ENCODE results near the gene CTDP1. TPM values are rescaled to one million over a fixed set of nuclear protein-coding genes. Genes with fewer than 3 reads are reported as not detected.

Gene CTDP1
- total RNA-seq, 1 experiment from 2014 or later: 33.7 TPM

DNA sequence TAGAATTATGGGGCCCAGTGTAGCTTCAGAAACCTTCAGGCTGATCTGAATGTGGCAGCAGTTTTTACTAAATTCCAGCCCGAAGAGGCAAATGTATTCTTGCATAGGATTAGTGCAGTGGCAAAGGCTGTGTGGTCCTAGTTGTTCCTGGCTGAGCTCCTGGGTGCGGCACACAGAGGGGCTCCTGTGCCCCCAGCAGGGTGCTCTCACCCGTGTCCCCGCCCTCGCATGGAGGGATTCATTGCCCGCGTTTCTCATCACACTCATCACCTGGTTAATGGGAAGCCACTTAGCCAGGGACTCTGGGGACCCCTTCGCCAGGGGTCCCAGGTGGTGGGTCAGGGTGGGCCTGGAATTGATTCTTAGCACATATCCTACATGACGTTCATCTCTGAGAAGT, 122.0 kb downstream of the CTDP1 start:
- no peak for DNase-seq
- H3K4ac ChIP-seq (ENCODE audit: low read depth, low read length): no peak overlapping the region
- TF ChIP-seq CTCF (conservative IDR thresholded peaks at IDR 0.05): no peak
- no peak overlapping the region for H3K18ac ChIP-seq (ENCODE audit: insufficient read length, low read depth, low read length)
- Mint-ChIP-seq H3K9me3 (peaks cover 3% of the 10 kb centered on the region in 2 experiments; a peak in 2 of 5 replicates), H3K27ac (no peak overlapping the region), H3K4me1 (peaks cover 13 to 15% of the 10 kb centered on the region in 2 experiments), H3K36me3 (ENCODE audit: insufficient read depth in 1 of 3, low read depth in 3 of 3) (no peaks in the 10 kb centered on the region), H3K27me3 (ENCODE audit: low read depth) (peaks cover 45% of the 10 kb centered on the region), H3K4me3 (no peak overlapping the region)
- H2BK5ac ChIP-seq (ENCODE audit: insufficient read length, low read length): no peak overlapping the region
- no peak overlapping the region for H3K9ac ChIP-seq (ENCODE audit: extremely low read depth, insufficient read length, low read length)
- H3K27ac ChIP-seq (ENCODE audit: insufficient read length, low read depth, low read length): no peak overlapping the region
- no peak overlapping the region for H3K56ac ChIP-seq (ENCODE audit: insufficient read length, low read depth, low read length)
- H4K20me1 ChIP-seq (ENCODE audit: control insufficient read depth, insufficient read depth, insufficient read length): no peaks in the 10 kb centered on the region
- peaks cover 22% of the 10 kb centered on the region; the same call in 1 of the 2 replicates for H3K27me3 ChIP-seq (ENCODE audit: insufficient read depth, low read length)
- no peak overlapping the region for H3K14ac ChIP-seq (ENCODE audit: insufficient read depth, low read length)
- H3K4me1 ChIP-seq (ENCODE audit: insufficient read depth, low read length): no peaks in the 10 kb centered on the region; the same call in 1 of the 2 replicates
- H3K23ac ChIP-seq (ENCODE audit: insufficient read length, low read depth, low read length): no peak overlapping the region
- H3K79me1 ChIP-seq (ENCODE audit: insufficient read depth, low read depth, low read length, poor library complexity, severe bottlenecking): no peaks in the 10 kb centered on the region
- H2BK12ac ChIP-seq (ENCODE audit: insufficient read length, low read depth, low read length): no peak overlapping the region
- H2AFZ ChIP-seq (ENCODE audit: low read length): no peak overlapping the region
- no peak overlapping the region for H4K5ac ChIP-seq (ENCODE audit: insufficient read length, low read depth, low read length)
- no peak overlapping the region for H3T11ph ChIP-seq (ENCODE audit: low read length)
- no peak overlapping the region for H2AK5ac ChIP-seq (ENCODE audit: insufficient read length, low read length)
- H4K8ac ChIP-seq (replicated peaks; ENCODE audit: insufficient read length, low read depth, low read length): no peak overlapping the region
- peaks cover 3% of the 10 kb centered on the region for H3K23me2 ChIP-seq (ENCODE audit: insufficient read length, low read depth, low read length, poor library complexity, severe bottlenecking)
- H2BK15ac ChIP-seq (ENCODE audit: low read depth, low read length): no peak overlapping the region
- no peak overlapping the region for H2BK20ac ChIP-seq (ENCODE audit: low read depth, low read length, poor library complexity, severe bottlenecking)
- H4K91ac ChIP-seq (ENCODE audit: insufficient read length, low read depth, low read length): no peak overlapping the region
- no peak overlapping the region for H3K4me2 ChIP-seq (ENCODE audit: insufficient read depth, insufficient read length, low read length)
- no CpG with 5 or more reads among the region's 9 CpGs for WGBS (ENCODE audit: extremely low coverage, insufficient read length, low lambda C conversion rate)
- no peaks in the 10 kb centered on the region for H3K9me3 ChIP-seq (ENCODE audit: control insufficient read depth, low read depth, low read length)
- H3K79me2 ChIP-seq (ENCODE audit: insufficient read depth, low read length): no peaks in the 10 kb centered on the region
- no peak overlapping the region for H2BK120ac ChIP-seq (ENCODE audit: low read depth, low read length, poor library complexity, severe bottlenecking)

Data from H9 (cell line).